SKM-1 (cell line): ENCODE measurements around the gene PTDSS2.
"Not testable (repeated sequence)": the region's sequence is repeated elsewhere in the genome, so short reads cannot be mapped to it uniquely, and the experiment has no call there.

Experiments
- DNase-seq: peaks from one replicate; lab custom pipeline; 2025; ENCODE audit not compliant: unreplicated experiment; lab: John Stamatoyannopoulos, UW

PTDSS2 gene

GRCh38 chr11:468036-468435 lies 18.0 kb downstream of the PTDSS2 start:
- no peak for DNase-seq

DNA sequence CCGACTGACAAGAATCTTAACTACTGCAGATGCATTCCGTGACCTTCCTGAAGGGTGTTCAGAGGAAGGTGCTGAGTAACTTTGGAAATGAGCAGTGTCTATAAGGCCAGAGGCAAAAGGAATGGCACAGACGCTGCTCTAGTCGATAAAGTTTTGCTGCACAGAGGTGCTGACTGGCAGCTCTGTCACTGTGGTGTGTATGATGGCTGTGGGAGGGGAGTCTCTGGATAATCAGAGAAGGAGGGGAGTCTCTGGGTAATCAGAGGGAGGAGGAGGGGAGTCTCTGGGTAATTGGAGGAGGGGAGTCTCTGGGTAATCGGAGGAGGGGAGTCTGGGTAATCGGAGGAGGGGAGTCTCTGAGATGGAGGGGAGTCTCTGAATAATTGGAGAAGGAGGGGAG lies 18.4 kb downstream of the PTDSS2 start:
- no peak for DNase-seq

GRCh38 chr11:469026-469683 lies 19.1 kb downstream of the PTDSS2 start:
- not testable (repeated sequence) for DNase-seq

DNA sequence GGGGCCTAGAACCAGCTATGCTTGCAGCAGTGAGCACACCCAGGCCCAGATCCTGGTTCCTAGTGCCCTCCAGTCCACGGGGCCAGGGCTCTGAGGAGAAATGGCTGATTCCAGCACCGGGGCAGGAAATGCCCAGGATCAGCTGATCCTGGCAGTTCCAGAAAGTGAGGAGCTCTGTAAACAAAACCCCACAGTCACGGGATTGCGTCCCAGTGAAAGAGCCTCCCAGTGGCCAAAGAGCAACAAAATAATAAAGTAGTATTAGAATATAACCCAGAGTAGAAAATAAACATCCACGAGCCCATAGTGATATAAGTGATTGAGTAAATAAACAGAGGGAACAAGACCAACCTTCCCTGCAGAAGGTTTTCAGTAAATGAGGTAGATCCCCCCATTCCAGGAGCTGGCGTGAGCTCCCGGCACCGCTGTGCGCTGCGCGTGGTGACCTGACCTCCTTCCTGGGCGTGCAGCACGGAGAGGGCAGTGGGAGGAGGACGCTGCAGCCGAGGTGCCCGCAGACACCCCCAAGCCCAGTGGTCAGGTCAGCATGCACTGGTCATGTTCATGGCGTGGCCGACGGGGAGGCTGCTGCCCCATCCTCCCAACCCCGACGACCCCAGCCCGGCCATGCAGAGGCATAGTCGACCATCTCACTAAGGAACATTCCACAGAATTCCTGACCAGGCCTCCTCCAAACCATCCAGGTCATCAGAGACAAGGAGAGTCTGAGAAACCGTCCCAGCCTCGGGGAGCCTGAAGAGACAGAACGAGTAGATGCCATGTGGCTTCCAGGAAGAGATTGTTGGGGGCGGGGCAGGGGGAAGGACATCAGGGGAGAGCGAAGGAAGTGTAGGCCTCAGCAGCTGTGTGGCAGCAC lies 19.8 kb downstream of the PTDSS2 start:
- DNase-seq = no peak

DNA sequence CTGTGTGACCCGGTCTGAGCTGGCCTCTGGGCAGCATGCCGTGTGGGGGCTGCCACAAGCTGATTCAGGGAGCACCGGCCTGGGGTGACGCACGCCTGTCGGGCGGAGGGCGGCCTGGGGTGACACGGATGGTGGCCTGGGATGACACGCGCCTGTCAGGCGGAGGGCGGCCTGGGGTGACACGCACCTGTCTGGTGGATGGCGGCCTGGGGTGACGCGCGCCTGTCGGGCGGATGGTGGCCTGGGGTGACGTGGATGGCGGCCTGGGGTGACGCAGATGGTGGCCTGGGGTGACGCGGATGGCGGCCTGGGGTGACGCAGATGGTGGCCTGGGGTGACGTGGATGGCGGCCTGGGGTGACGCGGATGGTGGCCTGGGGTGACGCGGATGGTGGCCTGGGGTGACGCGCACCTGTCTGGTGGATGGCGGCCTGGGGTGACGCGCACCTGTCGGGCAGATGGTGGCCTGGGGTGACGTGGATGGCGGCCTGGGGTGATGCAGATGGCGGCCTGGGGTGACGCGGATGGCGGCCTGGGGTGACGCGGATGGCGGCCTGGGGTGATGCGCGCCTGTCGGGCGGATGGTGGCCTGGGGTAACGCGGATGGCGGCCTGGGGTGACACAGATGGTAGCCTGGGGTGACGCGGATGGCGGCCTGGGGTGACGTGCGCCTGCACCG lies 21.5 kb downstream of the PTDSS2 start:
- no peak for DNase-seq

DNA sequence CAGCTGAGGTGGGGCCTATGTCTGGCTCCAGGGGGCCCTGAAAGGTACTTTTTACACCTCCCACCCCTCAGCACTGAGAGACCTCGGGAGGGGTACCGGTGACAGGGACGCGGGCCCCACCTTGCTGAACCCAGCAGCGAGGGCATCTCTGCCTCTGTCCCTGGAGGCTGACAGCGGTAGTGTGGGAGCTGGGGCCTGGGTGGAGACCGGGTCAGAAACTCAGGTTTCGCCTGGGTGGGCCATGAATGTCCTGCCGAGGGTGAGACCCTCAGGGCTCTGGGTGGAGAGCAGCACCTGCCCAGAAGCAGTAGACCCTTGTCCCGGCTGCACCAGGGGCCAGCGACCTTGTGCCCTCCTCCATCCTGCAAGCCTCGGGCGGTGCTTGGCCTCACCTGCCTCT lies 22.2 kb downstream of the PTDSS2 start:
- no peak for DNase-seq

DNA sequence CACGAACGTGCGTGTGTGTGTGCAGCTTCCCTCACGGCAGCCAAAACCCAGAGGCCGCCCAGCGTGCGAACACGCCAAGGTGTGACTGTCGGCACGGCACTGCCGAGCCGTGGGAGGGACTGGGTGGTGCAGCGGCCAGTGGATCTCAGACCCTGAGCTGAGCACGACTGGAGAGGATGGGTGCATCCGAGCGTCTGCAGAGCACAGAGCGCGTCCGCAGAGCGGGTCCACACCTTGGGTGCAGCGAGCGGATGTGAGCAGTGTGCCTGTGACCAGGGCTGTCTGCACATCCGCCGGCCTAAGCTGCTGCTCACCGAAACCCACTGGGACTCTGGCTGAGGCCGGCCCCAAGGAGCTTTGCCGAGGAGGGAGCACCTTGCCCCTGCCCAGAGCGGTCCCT lies 22.7 kb downstream of the PTDSS2 start:
- no peak for DNase-seq

DNA sequence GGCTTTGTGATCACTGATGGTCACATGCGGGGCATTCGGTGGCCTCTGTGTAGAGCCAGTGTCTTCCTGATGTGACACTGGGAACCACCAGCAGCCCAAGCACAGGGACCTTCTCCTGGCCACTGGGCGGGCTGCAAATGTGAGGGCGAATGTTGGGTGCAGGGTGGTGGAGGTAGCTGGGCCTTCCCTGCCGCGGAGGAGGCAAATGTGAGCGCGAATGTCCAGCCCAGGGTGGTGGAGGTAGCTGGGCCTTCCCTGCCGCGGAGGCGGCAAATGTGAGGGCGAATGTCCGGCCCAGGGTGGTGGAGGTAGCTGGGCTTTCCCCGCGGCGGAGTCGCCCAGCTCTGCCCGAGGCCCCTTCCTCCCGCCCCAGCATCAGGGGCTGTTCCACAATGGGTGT lies 23.3 kb downstream of the PTDSS2 start:
- DNase-seq = no peak

- DNase-seq = no peak
These were observed 24.1 kb downstream of the PTDSS2 start for GRCh38 chr11:473962-474785.

DNA sequence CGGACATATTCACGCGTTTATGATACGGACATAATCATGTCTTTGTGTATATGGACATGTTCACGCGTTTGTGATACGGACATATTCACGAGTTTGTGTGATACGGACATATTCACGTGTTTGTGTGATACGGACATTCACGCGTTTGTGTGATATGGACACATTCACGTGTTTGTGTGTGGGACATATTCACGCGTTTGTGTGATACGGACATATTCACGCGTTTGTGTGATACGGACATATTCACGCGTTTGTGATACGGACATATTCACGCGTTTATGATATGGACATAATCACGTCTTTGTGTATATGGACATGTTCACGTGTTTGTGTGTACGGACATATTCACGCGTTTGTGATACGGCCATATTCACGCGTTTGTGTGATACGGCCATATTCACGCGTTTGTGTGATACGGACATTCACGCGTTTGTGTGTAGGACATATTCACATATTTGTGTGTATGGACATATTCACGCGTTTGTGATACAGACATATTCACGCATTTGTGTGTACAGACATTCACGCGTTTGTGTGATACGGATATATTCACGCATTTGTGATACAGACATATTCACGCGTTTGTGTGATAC lies 24.9 kb downstream of the PTDSS2 start:
- DNase-seq = no peak

- no peak for DNase-seq
These were observed 25.9 kb downstream of the PTDSS2 start for GRCh38 chr11:475941-476340.

- DNase-seq = no peak
These were observed 26.3 kb downstream of the PTDSS2 start for GRCh38 chr11:476416-476815.

GRCh38 chr11:477052-477715 lies 27.1 kb downstream of the PTDSS2 start:
- no peak for DNase-seq

GRCh38 chr11:479311-479710 lies 29.2 kb downstream of the PTDSS2 start:
- no peak for DNase-seq

- no peak for DNase-seq
These were observed 34.5 kb downstream of the PTDSS2 start for GRCh38 chr11:484616-485015.

DNA sequence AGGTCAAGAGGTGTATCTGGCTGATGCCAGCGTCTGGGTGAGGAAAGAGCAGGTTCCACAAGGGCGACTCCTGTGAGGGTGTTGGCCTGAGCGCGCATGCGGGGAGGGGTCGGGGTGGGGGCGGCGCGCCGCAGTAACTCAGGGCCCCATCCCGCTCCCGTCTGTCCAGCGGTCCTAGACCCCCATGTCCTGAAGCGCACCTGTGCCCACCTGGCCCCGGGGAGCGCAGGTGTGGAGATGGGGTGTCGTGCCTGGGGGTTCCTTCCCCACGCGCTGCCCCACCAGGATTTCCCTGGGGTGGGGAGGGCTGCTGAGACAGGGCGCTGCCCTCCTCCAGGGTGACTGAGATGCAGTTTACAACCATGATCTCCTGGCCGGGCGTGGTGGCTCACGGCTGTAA lies 36.1 kb downstream of the PTDSS2 start:
- no peak for DNase-seq

GRCh38 chr11:487571-488021 lies 37.5 kb downstream of the PTDSS2 start:
- no peak for DNase-seq

DNA sequence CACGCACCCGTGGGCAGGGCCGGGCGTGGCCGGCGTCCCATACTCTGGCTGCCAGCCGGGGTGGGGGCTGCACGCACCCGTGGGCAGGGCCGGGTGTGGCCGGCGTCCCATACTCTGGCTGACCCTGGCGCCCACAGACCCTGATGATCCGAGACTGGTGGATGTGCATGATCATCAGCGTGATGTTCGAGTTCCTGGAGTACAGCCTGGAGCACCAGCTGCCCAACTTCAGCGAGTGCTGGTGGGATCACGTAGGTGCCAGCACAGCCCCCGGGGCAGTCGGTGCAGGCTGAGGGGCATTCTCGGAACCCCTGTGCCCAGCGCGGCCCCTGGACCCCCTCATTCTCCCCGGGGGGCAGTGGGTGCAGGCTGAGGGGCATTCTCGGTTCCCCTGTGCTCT lies 38.0 kb downstream of the PTDSS2 start:
- no peak for DNase-seq

GRCh38 chr11:488579-488978 lies 38.5 kb downstream of the PTDSS2 start:
- no peak for DNase-seq

DNA sequence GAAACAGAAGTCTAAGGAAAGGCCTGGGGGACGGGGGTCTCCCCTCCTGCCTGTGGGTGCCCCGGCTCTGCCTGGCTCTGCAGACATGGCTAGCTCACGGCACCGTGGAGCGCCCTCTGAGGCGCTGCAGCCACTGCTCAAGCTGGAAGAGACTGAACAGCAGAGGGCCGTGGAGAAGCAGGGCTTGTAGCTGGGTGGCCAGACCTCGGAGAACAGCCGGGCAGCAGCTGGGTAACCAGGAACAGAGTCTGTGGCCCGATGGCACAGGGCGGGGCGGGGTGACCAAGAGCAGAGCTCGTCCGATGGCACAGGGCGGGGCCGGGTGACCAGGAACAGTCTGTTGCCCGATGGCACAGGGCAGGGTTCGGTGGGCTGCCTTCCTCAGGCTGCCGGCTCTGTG lies 38.9 kb downstream of the PTDSS2 start:
- DNase-seq = no peak
